Neuron (in vitro differentiated cells): ENCODE measurements around the gene PDLIM7.
"Not testable (repeated sequence)": the region's sequence is repeated elsewhere in the genome, so short reads cannot be mapped to it uniquely, and the experiment has no call there.

Experiments
- H2AFZ ChIP-seq: one replicate; pipeline ENCODE4 v1.6.1; 2013; ENCODE audit warnings: low read depth, mild to moderate bottlenecking, inconsistent platforms, low read length, moderate library complexity
- H3K27me3 ChIP-seq: one replicate; pipeline ENCODE4 v1.6.1; 2013; ENCODE audit warnings: low read length; ENCODE audit not compliant: insufficient read depth
- H3K36me3 ChIP-seq: one replicate; pipeline ENCODE4 v1.6.1; 2013; ENCODE audit warnings: low read length; ENCODE audit not compliant: insufficient read depth
- H3K4me1 ChIP-seq: one replicate; pipeline ENCODE4 v1.6.1; 2013; ENCODE audit warnings: low read length; ENCODE audit not compliant: insufficient read depth
- H3K4me3 ChIP-seq: 2 replicates; pipeline ENCODE4 v1.5.1; 2013; ENCODE audit warnings: mild to moderate bottlenecking, low read length, moderate library complexity
- H3K9me3 ChIP-seq: one replicate; pipeline ENCODE4 v1.6.1; 2013; ENCODE audit warnings: low read length

Gene PDLIM7

GRCh38 chr5:177489119-177489716 lies 8.2 kb downstream of the PDLIM7 start:
- no peaks in the 10 kb centered on the region for H3K27me3 ChIP-seq
- H3K4me1 ChIP-seq: peaks cover 4% of the 10 kb centered on the region
- no peak overlapping the region for H2AFZ ChIP-seq
- peaks cover 72% of the 10 kb centered on the region for H3K36me3 ChIP-seq
- no peaks in the 10 kb centered on the region for H3K9me3 ChIP-seq
- no peak overlapping the region for H3K4me3 ChIP-seq

- no peak overlapping the region for H3K4me3 ChIP-seq
- H2AFZ ChIP-seq: no peak overlapping the region
- no peaks in the 10 kb centered on the region for H3K4me1 ChIP-seq
- no peaks in the 10 kb centered on the region for H3K27me3 ChIP-seq
- H3K36me3 ChIP-seq: peaks cover 78% of the 10 kb centered on the region
- H3K9me3 ChIP-seq: no peaks in the 10 kb centered on the region
These were observed 9.4 kb downstream of the PDLIM7 start for GRCh38 chr5:177487975-177488374.

GRCh38 chr5:177487144-177487543 lies 10.3 kb downstream of the PDLIM7 start:
- Histone ChIP-seq H3K9me3 (no peaks in the 10 kb centered on the region), H3K4me1 (no peaks in the 10 kb centered on the region), H3K36me3 (peaks cover 70% of the 10 kb centered on the region), H3K27me3 (no peaks in the 10 kb centered on the region), H3K4me3 (no peak overlapping the region), H2AFZ (no peak overlapping the region)

GRCh38 chr5:177486256-177486655 lies 11.1 kb downstream of the PDLIM7 start:
- Histone ChIP-seq H3K9me3 (no peaks in the 10 kb centered on the region), H3K4me1 (no peaks in the 10 kb centered on the region), H2AFZ (no peak overlapping the region), H3K36me3 (peaks cover 71% of the 10 kb centered on the region), H3K27me3 (no peaks in the 10 kb centered on the region), H3K4me3 (no peak overlapping the region)

GRCh38 chr5:177485753-177486152 lies 11.7 kb downstream of the PDLIM7 start:
- H3K4me3 ChIP-seq, H2AFZ ChIP-seq, H3K27me3 ChIP-seq, H3K9me3 ChIP-seq, H3K4me1 ChIP-seq: not testable (repeated sequence)
- H3K36me3 ChIP-seq: peaks cover 66% of the 10 kb centered on the region

GRCh38 chr5:177484902-177485549 lies 12.4 kb downstream of the PDLIM7 start:
- H2AFZ ChIP-seq: no peak overlapping the region
- H3K9me3 ChIP-seq: no peaks in the 10 kb centered on the region
- H3K36me3 ChIP-seq: peaks cover 59% of the 10 kb centered on the region
- H3K4me1 ChIP-seq: peaks cover 2% of the 10 kb centered on the region
- H3K27me3 ChIP-seq: no peaks in the 10 kb centered on the region
- H3K4me3 ChIP-seq: no peak overlapping the region

GRCh38 chr5:177483994-177484901 lies 13.2 kb downstream of the PDLIM7 start:
- Histone ChIP-seq H3K9me3 (no peaks in the 10 kb centered on the region), H2AFZ (no peak overlapping the region), H3K4me3 (no peak overlapping the region), H3K36me3 (peaks cover 53% of the 10 kb centered on the region), H3K4me1 (peaks cover 7% of the 10 kb centered on the region), H3K27me3 (no peaks in the 10 kb centered on the region)

- Histone ChIP-seq H3K4me3 (no peak overlapping the region), H3K27me3 (no peaks in the 10 kb centered on the region), H3K36me3 (peaks cover 43% of the 10 kb centered on the region), H3K9me3 (no peaks in the 10 kb centered on the region), H2AFZ (no peak overlapping the region), H3K4me1 (peaks cover 7% of the 10 kb centered on the region)
These were observed 14.4 kb downstream of the PDLIM7 start for GRCh38 chr5:177483042-177483441.

- no peak overlapping the region for H2AFZ ChIP-seq
- H3K9me3 ChIP-seq: no peaks in the 10 kb centered on the region
- H3K4me3 ChIP-seq: no peak overlapping the region
- H3K27me3 ChIP-seq: no peaks in the 10 kb centered on the region
- peaks cover 36% of the 10 kb centered on the region for H3K36me3 ChIP-seq
- peaks cover 7% of the 10 kb centered on the region for H3K4me1 ChIP-seq
These were observed 15.0 kb downstream of the PDLIM7 start for GRCh38 chr5:177482359-177482795.

- peaks cover 10% of the 10 kb centered on the region for H3K4me1 ChIP-seq
- no peak overlapping the region for H2AFZ ChIP-seq
- H3K9me3 ChIP-seq: no peaks in the 10 kb centered on the region
- H3K27me3 ChIP-seq: no peaks in the 10 kb centered on the region
- H3K4me3 ChIP-seq: no peak overlapping the region
- H3K36me3 ChIP-seq: peaks cover 23% of the 10 kb centered on the region
These were observed 17.6 kb downstream of the PDLIM7 start for GRCh38 chr5:177479774-177480173.

- no peaks in the 10 kb centered on the region for H3K27me3 ChIP-seq
- H2AFZ ChIP-seq: no peak overlapping the region
- peaks cover 16% of the 10 kb centered on the region for H3K36me3 ChIP-seq
- H3K4me1 ChIP-seq: peaks cover 17% of the 10 kb centered on the region
- no peak overlapping the region for H3K4me3 ChIP-seq
- no peaks in the 10 kb centered on the region for H3K9me3 ChIP-seq
These were observed 18.4 kb downstream of the PDLIM7 start for GRCh38 chr5:177478711-177479646.

- H3K36me3 ChIP-seq: peaks cover 6% of the 10 kb centered on the region
- no peak overlapping the region for H2AFZ ChIP-seq
These were observed 19.5 kb downstream of the PDLIM7 start for GRCh38 chr5:177477701-177478477.

More at GRCh38 chr5:177477701-177478477, 19.5 kb downstream of the PDLIM7 start:
- H3K4me1 ChIP-seq: peaks cover 20% of the 10 kb centered on the region
- no peaks in the 10 kb centered on the region for H3K27me3 ChIP-seq
- H3K4me3 ChIP-seq: no peak overlapping the region
- H3K9me3 ChIP-seq: no peaks in the 10 kb centered on the region
